WERI-Rb-1 (cell line): Measurements from ENCODE around the gene ALG12.

Source experiments
- DNase-seq: peaks from one replicate; pipeline ENCODE4 v3.0.0-alpha.2; 2020
- H3K27ac ChIP-seq: fragments of 250-450 bp; sonication (Bioruptor Pico); 2 replicates; pipeline ENCODE4 v1.5.1; 2020; ENCODE audit warnings: mild to moderate bottlenecking, moderate library complexity
- H3K27me3 ChIP-seq: fragments of 250-450 bp; sonication (Bioruptor Pico); 2 replicates; pipeline ENCODE4 v1.5.1; 2021; ENCODE audit warnings: mild to moderate bottlenecking, low read depth, moderate library complexity; ENCODE audit not compliant: insufficient read depth, severe bottlenecking
- H3K36me3 ChIP-seq: fragments of 250-450 bp; sonication (Bioruptor Pico); 2 replicates; pipeline ENCODE4 v1.5.1; 2020; ENCODE audit warnings: mild to moderate bottlenecking, moderate library complexity
- H3K4me3 ChIP-seq: 2 replicates; pipeline ENCODE4 v1.5.1; 2011; ENCODE audit warnings: low read depth, mild to moderate bottlenecking, control low read depth, low read length
- H3K9me3 ChIP-seq: fragments of 250-450 bp; sonication (Bioruptor Pico); 2 replicates; pipeline ENCODE4 v1.5.1; 2021; ENCODE audit warnings: mild to moderate bottlenecking, moderate library complexity; ENCODE audit not compliant: severe bottlenecking
- CTCF ChIP-seq: IDR thresholded peaks from 2 replicates; pipeline ENCODE4 v1.5.1; 2011; ENCODE audit warnings: low read depth, mild to moderate bottlenecking, control low read depth, inconsistent platforms, low read length

ALG12 gene

GRCh38 chr22:49943771-49944398 is 25.6 kb upstream of the ALG12 start:
- Histone ChIP-seq H3K27me3 (no peaks in the 10 kb centered on the region), H3K9me3 (no peaks in the 10 kb centered on the region), H3K4me3 (no peak overlapping the region), H3K27ac (peak overlapping the region; percentile 75), H3K36me3 (no peaks in the 10 kb centered on the region)
- no peak for DNase-seq
- no peak for TF ChIP-seq CTCF

DNA sequence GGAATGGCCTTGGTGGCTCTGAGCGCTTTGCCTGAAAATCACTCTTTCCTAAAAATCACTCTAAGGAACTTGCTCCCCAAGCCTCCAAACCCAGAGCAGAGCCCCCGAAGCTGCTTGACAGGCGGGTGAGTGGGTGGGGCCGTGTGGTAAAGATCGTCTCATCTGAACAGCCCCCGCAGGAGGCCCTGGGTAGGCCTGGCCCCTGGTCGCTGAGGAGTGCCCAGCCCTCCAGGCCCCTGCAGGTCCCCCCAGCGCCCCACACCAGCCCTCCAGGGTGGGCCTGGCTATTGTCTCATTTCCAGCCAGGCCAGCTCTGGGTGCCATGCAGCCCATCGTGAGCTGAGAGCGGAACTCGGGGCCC is 25.1 kb upstream of the ALG12 start:
- H3K36me3 ChIP-seq = no peaks in the 10 kb centered on the region

GRCh38 chr22:49942565-49943404 is 24.5 kb upstream of the ALG12 start:
- Histone ChIP-seq H3K9me3 (no peaks in the 10 kb centered on the region), H3K36me3 (no peaks in the 10 kb centered on the region), H3K4me3 (no peak overlapping the region), H3K27me3 (no peaks in the 10 kb centered on the region), H3K27ac (peak overlapping the region; percentile 60)
- TF ChIP-seq CTCF = no peak
- peak; percentile 74 for DNase-seq

More for the DNA sequence above, 25.1 kb upstream of the ALG12 start:
- no peak for DNase-seq
- Histone ChIP-seq H3K27ac (peak overlapping the region; percentile 60), H3K4me3 (no peak overlapping the region), H3K27me3 (no peaks in the 10 kb centered on the region), H3K9me3 (no peaks in the 10 kb centered on the region)
- TF ChIP-seq CTCF = no peak

DNA sequence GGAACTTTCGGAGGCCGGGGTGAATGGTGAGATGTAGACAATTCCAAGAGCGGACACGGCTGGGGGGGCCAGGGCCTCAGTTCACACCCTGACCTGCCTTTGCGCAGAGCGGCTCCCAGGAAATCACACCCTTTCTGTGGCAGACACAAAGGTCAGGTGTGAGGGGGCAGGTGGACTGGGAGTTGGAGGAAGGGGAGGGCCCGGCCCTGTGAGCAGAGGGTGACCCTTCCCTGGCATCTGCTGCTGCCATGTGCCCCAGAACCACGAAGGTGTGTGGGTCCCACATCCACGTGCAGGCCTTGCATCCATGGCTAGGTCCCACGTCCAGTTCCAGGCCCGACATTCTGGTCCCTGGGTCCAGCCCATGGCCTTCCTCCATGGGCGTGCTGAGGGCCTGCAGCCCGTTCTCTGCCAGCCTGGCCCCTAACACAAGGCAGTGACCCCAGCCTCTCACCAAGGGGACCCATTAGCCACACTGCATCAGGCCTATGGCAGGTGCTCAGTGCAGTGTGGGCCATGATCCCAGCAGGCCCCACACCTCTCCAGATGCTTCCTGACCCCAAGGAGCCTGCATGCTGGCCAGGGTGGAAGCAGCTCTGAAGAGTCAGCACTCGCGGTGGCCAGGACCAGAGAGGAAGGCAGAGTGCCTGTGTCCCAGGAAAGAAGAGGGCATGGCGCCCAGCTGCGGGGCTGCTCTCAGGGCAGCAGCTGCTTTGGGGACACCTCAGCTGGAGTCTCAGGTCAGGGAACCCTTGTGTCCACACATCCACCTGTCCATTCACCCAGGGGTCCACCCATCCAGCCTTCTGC is 23.5 kb upstream of the ALG12 start:
- TF ChIP-seq CTCF = no peak
- Histone ChIP-seq H3K27me3 (no peaks in the 10 kb centered on the region), H3K9me3 (no peaks in the 10 kb centered on the region), H3K36me3 (no peaks in the 10 kb centered on the region), H3K4me3 (no peak overlapping the region), H3K27ac (no peak overlapping the region; the same call in 1 of the 2 replicates)
- no peak for DNase-seq

DNA sequence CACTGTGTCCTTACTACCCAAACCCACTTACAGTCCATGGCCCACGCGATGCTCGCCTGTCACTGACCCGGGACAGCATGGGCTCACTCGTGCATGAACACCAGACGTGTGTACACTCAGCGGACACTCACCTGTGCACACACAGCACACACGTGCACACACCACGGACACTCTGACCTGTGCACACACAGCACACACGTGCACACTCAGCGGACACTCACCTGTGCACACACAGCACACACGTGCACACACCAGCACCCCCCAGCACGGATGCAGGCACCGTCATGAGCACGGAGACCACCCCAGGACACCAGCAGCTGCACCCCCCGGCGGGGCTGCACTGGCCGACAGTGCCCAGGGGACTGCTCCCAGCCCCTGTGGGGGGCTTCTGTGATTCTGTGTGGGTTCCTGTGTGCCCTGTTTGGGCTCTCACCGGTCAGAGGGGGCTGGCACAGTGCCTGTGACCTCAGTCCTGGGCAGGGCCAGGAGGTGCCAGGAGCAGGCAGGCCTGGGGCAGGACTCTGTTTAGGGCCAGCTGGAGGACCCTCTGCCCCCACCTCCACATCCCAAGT is 20.4 kb upstream of the ALG12 start:
- H3K36me3 ChIP-seq = no peaks in the 10 kb centered on the region
- no peaks in the 10 kb centered on the region for H3K9me3 ChIP-seq
- no peak overlapping the region for H3K4me3 ChIP-seq
- no peaks in the 10 kb centered on the region for H3K27me3 ChIP-seq
- no peak overlapping the region for H3K27ac ChIP-seq
- TF ChIP-seq CTCF = no peak
- no peak for DNase-seq
